Loucy (cell line): ENCODE results near the gene SLC35F6.

Source experiments
- CTCF ChIP-seq: fragments of 200-600 bp; sonication (generic); conservative IDR thresholded peaks from 2 replicates; pipeline ENCODE4 v1.5.1; 2014; ENCODE audit warnings: mild to moderate bottlenecking, antibody characterized with exemption, low read length
- EZH2phosphoT487 ChIP-seq: fragments of 200-600 bp; IDR thresholded peaks from 2 replicates; pipeline ENCODE4 v1.6.1; 2018; ENCODE audit warnings: antibody characterized with exemption, mild to moderate bottlenecking, moderate library complexity, borderline replicate concordance

GRCh38 chr2:26818255-26818654, 54.2 kb downstream of the SLC35F6 start:
- no peak for TF ChIP-seq CTCF
- TF ChIP-seq EZH2phosphoT487, result no peak
